Memory B cell (primary cell): ENCODE measurements around the gene TACSTD2.
"Not testable (repeated sequence)": the region's sequence is repeated elsewhere in the genome, so short reads cannot be mapped to it uniquely, and the experiment has no call there.

Source experiments
- ATAC-seq: fragments of 150-1000 bp; cut with Tn5 transposase; 2 replicates; pipeline ENCODE4 v1.10.0; 2021; ENCODE audit warnings: low read depth, mild to moderate bottlenecking, moderate library complexity
- DNase-seq, 2 donors: peaks; one replicate each; pipeline ENCODE4 v3.0.0; 2022; ENCODE audit warnings: low spot score in 2 of 2
- H3K27ac Mint-ChIP-seq: one replicate; pipeline ENCODE4 v1.8.0; 2022; ENCODE audit warnings: mild to moderate bottlenecking, moderate library complexity, mixed read lengths
- H3K27me3 Mint-ChIP-seq: one replicate; pipeline ENCODE4 v1.8.0; 2022; ENCODE audit warnings: mixed read lengths
- H3K36me3 Mint-ChIP-seq: one replicate; pipeline ENCODE4 v1.8.0; 2022; ENCODE audit warnings: mild to moderate bottlenecking, mixed read lengths
- H3K4me1 Mint-ChIP-seq: one replicate; pipeline ENCODE4 v1.8.0; 2022; ENCODE audit warnings: mixed read lengths
- H3K4me3 Mint-ChIP-seq: one replicate; pipeline ENCODE4 v1.8.0; 2022; ENCODE audit warnings: mild to moderate bottlenecking, moderate library complexity, mixed read lengths
- H3K9me3 Mint-ChIP-seq: one replicate; pipeline ENCODE4 v1.8.0; 2022; ENCODE audit warnings: mixed read lengths

TACSTD2 gene

GRCh38 chr1:58582143-58582542 is 5.1 kb upstream of the TACSTD2 start:
- not testable (repeated sequence) for H3K4me3 Mint-ChIP-seq, H3K36me3 Mint-ChIP-seq, DNase-seq, ATAC-seq, H3K9me3 Mint-ChIP-seq, H3K27ac Mint-ChIP-seq
- H3K4me1 Mint-ChIP-seq, result peaks cover 12% of the 10 kb centered on the region
- peaks cover 15% of the 10 kb centered on the region for H3K27me3 Mint-ChIP-seq

- no peaks in the 10 kb centered on the region for H3K36me3 Mint-ChIP-seq
- H3K9me3 Mint-ChIP-seq, result peaks cover 1% of the 10 kb centered on the region
- no peak overlapping the region for H3K4me3 Mint-ChIP-seq
- DNase-seq (no peak), ATAC-seq (no peak)
- peaks cover 12% of the 10 kb centered on the region for H3K4me1 Mint-ChIP-seq
- no peak overlapping the region for H3K27ac Mint-ChIP-seq
- H3K27me3 Mint-ChIP-seq, result peaks cover 15% of the 10 kb centered on the region
Measured at GRCh38 chr1:58581641-58582040, 4.6 kb upstream of the TACSTD2 start.

GRCh38 chr1:58580186-58580585 is 3.1 kb upstream of the TACSTD2 start:
- ATAC-seq, result no peak
- H3K4me3 Mint-ChIP-seq, result no peak overlapping the region
- H3K9me3 Mint-ChIP-seq, result peaks cover 1% of the 10 kb centered on the region
- H3K27ac Mint-ChIP-seq, result no peak overlapping the region
- peaks cover 22% of the 10 kb centered on the region for H3K27me3 Mint-ChIP-seq
- H3K36me3 Mint-ChIP-seq, result peaks cover 3% of the 10 kb centered on the region
- H3K4me1 Mint-ChIP-seq, result peaks cover 20% of the 10 kb centered on the region
- no peak for DNase-seq

GRCh38 chr1:58577654-58578030 is 590 bp upstream of the TACSTD2 start:
- Mint-ChIP-seq H3K4me3 (peak overlapping the region; percentile 8), H3K4me1 (peaks cover 11% of the 10 kb centered on the region), H3K27me3 (peaks cover 21% of the 10 kb centered on the region), H3K9me3 (peaks cover 1% of the 10 kb centered on the region), H3K36me3 (peaks cover 3% of the 10 kb centered on the region), H3K27ac (no peak overlapping the region)
- ATAC-seq (no peak), DNase-seq (no peak)

- no peak overlapping the region for H3K27ac Mint-ChIP-seq
- peak overlapping the region; percentile 81 for H3K4me3 Mint-ChIP-seq
- H3K27me3 Mint-ChIP-seq, result peaks cover 21% of the 10 kb centered on the region
- H3K4me1 Mint-ChIP-seq, result peaks cover 11% of the 10 kb centered on the region
- DNase-seq, result no peak
- H3K36me3 Mint-ChIP-seq, result peaks cover 3% of the 10 kb centered on the region
- H3K9me3 Mint-ChIP-seq, result peaks cover 1% of the 10 kb centered on the region
- no peak for ATAC-seq
Measured at GRCh38 chr1:58576325-58576726, 726 bp downstream of the TACSTD2 start.

- Mint-ChIP-seq H3K27me3 (peaks cover 21% of the 10 kb centered on the region), H3K9me3 (peaks cover 1% of the 10 kb centered on the region), H3K4me3 (peak overlapping the region; percentile 81), H3K27ac (no peak overlapping the region), H3K4me1 (peaks cover 11% of the 10 kb centered on the region), H3K36me3 (peaks cover 3% of the 10 kb centered on the region)
- DNase-seq (no peak), ATAC-seq (no peak)
Measured at GRCh38 chr1:58575551-58576324, 1.3 kb downstream of the TACSTD2 start.

- no peak for ATAC-seq
- peaks cover 11% of the 10 kb centered on the region for H3K4me1 Mint-ChIP-seq
- H3K36me3 Mint-ChIP-seq, result peaks cover 3% of the 10 kb centered on the region
- peaks cover 1% of the 10 kb centered on the region for H3K9me3 Mint-ChIP-seq
- H3K4me3 Mint-ChIP-seq, result no peak overlapping the region
- no peak overlapping the region for H3K27ac Mint-ChIP-seq
- H3K27me3 Mint-ChIP-seq, result peaks cover 24% of the 10 kb centered on the region
- no peak for DNase-seq
Measured at GRCh38 chr1:58574816-58575215, 2.2 kb downstream of the TACSTD2 start.

- peak in 1 of 2 donors; percentile 21 for DNase-seq
- peak overlapping the region; percentile 21 for H3K27ac Mint-ChIP-seq
- peaks cover 11% of the 10 kb centered on the region for H3K4me1 Mint-ChIP-seq
- ATAC-seq, result peak; percentile 96
- peaks cover 1% of the 10 kb centered on the region for H3K9me3 Mint-ChIP-seq
- peaks cover 3% of the 10 kb centered on the region for H3K36me3 Mint-ChIP-seq
- no peak overlapping the region for H3K4me3 Mint-ChIP-seq
- peaks cover 22% of the 10 kb centered on the region for H3K27me3 Mint-ChIP-seq
Measured at GRCh38 chr1:58573705-58574591, 3.1 kb downstream of the TACSTD2 start.

GRCh38 chr1:58573138-58573537 is 3.9 kb downstream of the TACSTD2 start:
- H3K27ac Mint-ChIP-seq, result no peak overlapping the region
- peaks cover 11% of the 10 kb centered on the region for H3K4me1 Mint-ChIP-seq
- H3K4me3 Mint-ChIP-seq, result no peak overlapping the region
- DNase-seq, result no peak
- ATAC-seq, result no peak
- H3K36me3 Mint-ChIP-seq, result peaks cover 3% of the 10 kb centered on the region
- H3K27me3 Mint-ChIP-seq, result peaks cover 23% of the 10 kb centered on the region
- peaks cover 1% of the 10 kb centered on the region for H3K9me3 Mint-ChIP-seq

- peaks cover 3% of the 10 kb centered on the region for H3K36me3 Mint-ChIP-seq
- no peak overlapping the region for H3K4me3 Mint-ChIP-seq
- H3K4me1 Mint-ChIP-seq, result peaks cover 11% of the 10 kb centered on the region
- H3K9me3 Mint-ChIP-seq, result peaks cover 1% of the 10 kb centered on the region
- H3K27me3 Mint-ChIP-seq, result peaks cover 23% of the 10 kb centered on the region
- DNase-seq (no peak), ATAC-seq (no peak)
- H3K27ac Mint-ChIP-seq, result no peak overlapping the region
Measured at GRCh38 chr1:58572690-58573089, 4.4 kb downstream of the TACSTD2 start.

GRCh38 chr1:58571616-58572015 is 5.4 kb downstream of the TACSTD2 start:
- H3K36me3 Mint-ChIP-seq, result peaks cover 3% of the 10 kb centered on the region
- ATAC-seq (no peak), DNase-seq (no peak)
- H3K4me3 Mint-ChIP-seq, result no peak overlapping the region
- no peak overlapping the region for H3K27ac Mint-ChIP-seq
- H3K9me3 Mint-ChIP-seq, result no peaks in the 10 kb centered on the region
- peaks cover 8% of the 10 kb centered on the region for H3K4me1 Mint-ChIP-seq
- H3K27me3 Mint-ChIP-seq, result peaks cover 20% of the 10 kb centered on the region

- peaks cover 2% of the 10 kb centered on the region for H3K36me3 Mint-ChIP-seq
- no peak overlapping the region for H3K4me3 Mint-ChIP-seq
- ATAC-seq (no peak), DNase-seq (no peak)
- peaks cover 3% of the 10 kb centered on the region for H3K4me1 Mint-ChIP-seq
- H3K27ac Mint-ChIP-seq, result no peak overlapping the region
- peaks cover 14% of the 10 kb centered on the region for H3K27me3 Mint-ChIP-seq
- H3K9me3 Mint-ChIP-seq, result no peaks in the 10 kb centered on the region
Measured at GRCh38 chr1:58570817-58571216, 6.2 kb downstream of the TACSTD2 start.

GRCh38 chr1:58570094-58570493 is 7.0 kb downstream of the TACSTD2 start:
- no peak for DNase-seq
- Mint-ChIP-seq H3K4me3 (no peak overlapping the region), H3K27ac (no peak overlapping the region), H3K4me1 (no peaks in the 10 kb centered on the region), H3K9me3 (no peaks in the 10 kb centered on the region), H3K27me3 (peaks cover 12% of the 10 kb centered on the region), H3K36me3 (no peaks in the 10 kb centered on the region)
- no peak for ATAC-seq

- H3K27me3 Mint-ChIP-seq, result peaks cover 15% of the 10 kb centered on the region
- no peak overlapping the region for H3K27ac Mint-ChIP-seq
- no peaks in the 10 kb centered on the region for H3K4me1 Mint-ChIP-seq
Measured at GRCh38 chr1:58568911-58569310, 8.1 kb downstream of the TACSTD2 start.

More at GRCh38 chr1:58568911-58569310, 8.1 kb downstream of the TACSTD2 start:
- H3K4me3 Mint-ChIP-seq, result no peak overlapping the region
- peaks cover 2% of the 10 kb centered on the region for H3K9me3 Mint-ChIP-seq
- H3K36me3 Mint-ChIP-seq, result no peaks in the 10 kb centered on the region
- no peak for ATAC-seq
- DNase-seq, result no peak
